Muscle of back (tissue), 11 donors: ENCODE data around the gene ETNK2. TPM values are rescaled to one million over a fixed set of nuclear protein-coding genes. Genes with fewer than 3 reads are reported as not detected.
A peak's percentile ranks its signal among the peaks of the same experiment; 100 is the strongest.

Source experiments
- DNase-seq, 3 donors: peaks; one replicate each; pipeline versions ENCODE4 v3.0.0 to v3.0.0-alpha.2; 2013
- polyA plus RNA-seq, 10 donors: library from polyadenylated mRNA; unstranded; fragments of 120-200 nt; gene quantifications; one replicate each; pipeline ENCODE4 v1.2.1, GENCODE V29; 2013; ENCODE audit not compliant: insufficient read length in 10 of 10

The ETNK2 gene
- polyA plus RNA-seq, 10 donors = 1.8 to 5.4 (median 3.0) TPM

GRCh38 chr1:204178487-204179281, 26.8 kb upstream of the ETNK2 start:
- no peak for DNase-seq

GRCh38 chr1:204177133-204177532, 25.3 kb upstream of the ETNK2 start:
- no peak for DNase-seq

GRCh38 chr1:204176049-204176448, 24.2 kb upstream of the ETNK2 start:
- DNase-seq = no peak

- no peak for DNase-seq
These were observed 23.1 kb upstream of the ETNK2 start for GRCh38 chr1:204174958-204175357.

- no peak for DNase-seq
These were observed 20.7 kb upstream of the ETNK2 start for GRCh38 chr1:204172404-204173029.

- peak in 1 of 3 donors; percentile 37 for DNase-seq
These were observed 19.9 kb upstream of the ETNK2 start for GRCh38 chr1:204171751-204172178.

GRCh38 chr1:204170494-204171155, 18.8 kb upstream of the ETNK2 start:
- no peak for DNase-seq

- DNase-seq = no peak
These were observed 18.0 kb upstream of the ETNK2 start for GRCh38 chr1:204169858-204170257.

- DNase-seq = no peak
These were observed 15.9 kb upstream of the ETNK2 start for GRCh38 chr1:204167730-204168129.

- no peak for DNase-seq
These were observed 14.4 kb upstream of the ETNK2 start, which contains the start of gene REN for GRCh38 chr1:204166219-204166618. Gene REN, minus strand, starts transcription at chr1:204166337. Its CDS starts 44 bp downstream, at chr1:204166293.

GRCh38 chr1:204162494-204163074, 10.7 kb upstream of the ETNK2 start:
- peak; percentile 55 to 86 (median 73) for DNase-seq

GRCh38 chr1:204161609-204162493, 10.0 kb upstream of the ETNK2 start:
- DNase-seq = no peak

GRCh38 chr1:204157962-204158361, 6.1 kb upstream of the ETNK2 start:
- no peak for DNase-seq

GRCh38 chr1:204155881-204156280, 4.0 kb upstream of the ETNK2 start:
- no peak for DNase-seq

- DNase-seq = no peak
These were observed 2.9 kb upstream of the ETNK2 start for GRCh38 chr1:204154568-204155255.

- DNase-seq = no peak
These were observed 1.8 kb upstream of the ETNK2 start for GRCh38 chr1:204153667-204154066.

GRCh38 chr1:204152310-204153044, 633 bp upstream of the ETNK2 start:
- DNase-seq = peak in 1 of 3 donors; percentile 54

- peak in 1 of 3 donors; percentile 61 for DNase-seq
These were observed 917 bp downstream of the ETNK2 start for GRCh38 chr1:204150702-204151551.
